CD4-positive, alpha-beta T cell treated with Interleukin-6 for 4 hours (primary cell): ENCODE measurements around the gene MEAF6.
"Not testable (repeated sequence)": the region's sequence is repeated elsewhere in the genome, so short reads cannot be mapped to it uniquely, and the experiment has no call there.

Source experiments
- DNase-seq: peaks from one replicate; pipeline ENCODE4 v3.0.0-alpha.2; 2020; ENCODE audit warnings: mixed read lengths

MEAF6 gene

DNA sequence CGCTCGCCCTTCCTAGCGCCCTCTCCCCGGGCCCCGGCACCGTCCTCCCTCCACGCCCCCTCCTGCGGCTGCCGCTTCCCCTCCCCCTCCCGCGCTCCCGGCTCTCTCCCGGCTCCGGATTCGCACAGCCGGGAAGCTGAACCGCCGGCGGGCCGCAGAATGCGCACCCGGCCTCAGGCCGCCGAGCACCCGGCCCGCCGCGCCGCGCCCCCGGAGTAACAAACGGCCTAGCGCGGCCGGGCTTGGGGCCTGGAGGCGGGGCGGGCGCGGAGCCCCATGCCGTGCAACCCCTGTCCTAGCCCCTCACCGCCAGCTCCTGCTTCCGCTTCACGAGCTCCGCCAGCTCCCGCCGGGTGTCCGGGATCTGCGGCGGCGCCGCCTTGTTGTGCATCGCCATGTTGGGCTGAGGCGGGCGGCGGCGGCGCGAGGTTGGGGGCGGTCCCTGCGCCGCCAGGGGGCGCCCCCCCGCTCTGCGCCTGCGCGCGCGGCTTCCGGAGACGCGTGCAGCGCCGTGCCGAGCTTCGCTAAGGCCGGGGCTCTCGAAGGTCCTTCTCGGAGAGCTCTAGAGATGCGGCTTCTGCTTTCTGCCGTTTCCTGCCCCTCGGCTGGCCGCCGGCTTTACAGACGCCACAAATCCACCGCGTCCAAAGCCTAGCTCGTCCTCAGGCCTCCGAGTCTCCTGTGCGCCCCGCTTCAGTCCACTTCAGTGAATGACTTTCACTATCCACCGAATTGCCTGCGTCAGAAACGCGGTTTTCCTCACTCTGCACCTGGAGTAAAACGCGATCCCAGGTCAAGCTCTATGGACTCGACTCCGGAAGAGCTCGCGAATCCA lies at the start of gene MEAF6:
Gene MEAF6 (minus strand): TSS at position 417 of the 835 bp plus-strand sequence. CDS start 20 bp downstream, at position 397.
- peak; percentile 88 for DNase-seq

DNA sequence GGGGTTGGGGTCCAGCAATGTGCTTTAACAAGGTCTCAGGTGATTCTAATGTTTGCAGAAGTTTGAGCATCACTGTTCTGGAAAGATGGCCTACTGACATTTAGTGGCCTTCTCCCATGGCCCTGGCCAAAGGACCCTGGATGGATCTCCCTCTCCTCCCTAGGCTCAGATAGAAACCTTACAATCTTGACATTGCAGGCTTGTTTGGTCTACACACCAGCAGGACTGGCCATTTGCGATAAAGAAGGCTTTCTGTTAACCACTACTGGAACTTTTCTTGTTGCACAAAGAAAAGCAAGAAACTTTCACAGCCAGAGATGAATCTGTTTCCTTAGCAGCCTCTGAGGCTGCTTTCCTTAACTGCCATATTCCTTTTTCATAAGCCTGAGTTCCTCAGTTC lies 48.4 kb upstream of the MEAF6 start:
- no peak for DNase-seq

DNA sequence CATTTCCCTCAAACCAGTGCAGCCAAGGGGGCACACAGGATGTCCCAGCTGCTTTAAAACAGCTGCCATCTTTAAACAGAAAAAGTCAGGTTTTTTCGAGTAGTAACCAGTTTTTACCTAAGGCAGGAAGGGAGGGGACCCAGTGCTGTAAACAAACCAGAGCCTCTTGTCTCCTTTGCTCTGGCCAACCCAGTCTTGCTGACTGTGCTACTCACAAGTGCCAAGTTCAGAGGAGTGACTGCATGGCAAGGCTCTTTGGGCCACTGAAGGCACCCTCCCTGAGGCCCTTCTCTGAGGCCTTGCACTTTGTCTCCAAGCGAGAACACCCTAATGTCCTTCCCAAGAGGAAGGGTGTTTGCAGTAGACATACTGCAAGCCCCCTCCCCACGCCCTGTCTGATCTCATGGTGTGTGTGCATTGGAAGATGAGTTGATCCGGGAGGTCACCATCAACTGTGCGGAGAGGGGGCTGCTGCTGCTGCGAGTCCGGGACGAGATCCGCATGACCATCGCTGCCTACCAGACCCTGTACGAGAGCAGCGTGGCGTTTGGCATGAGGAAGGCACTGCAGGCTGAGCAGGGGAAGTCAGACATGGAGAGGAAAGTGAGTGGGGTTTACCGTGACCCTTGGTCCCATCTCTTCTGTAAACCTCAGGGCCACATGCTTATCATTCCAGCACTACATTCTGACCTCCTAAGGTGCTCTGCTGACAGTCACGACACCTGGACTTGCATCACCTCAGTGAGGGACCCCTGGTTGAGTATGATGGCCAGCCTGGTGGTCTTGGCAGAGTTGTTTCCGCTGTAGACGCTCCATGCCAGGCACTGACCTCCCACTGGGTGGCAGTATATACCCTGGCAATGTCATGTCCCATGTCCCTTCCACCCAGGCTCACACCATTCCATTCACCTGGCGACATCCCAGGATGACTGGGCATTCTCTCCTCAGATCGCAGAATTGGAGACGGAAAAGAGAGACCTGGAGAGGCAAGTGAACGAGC lies 46.9 kb upstream of the MEAF6 start:
- DNase-seq, result peak; percentile 35

DNA sequence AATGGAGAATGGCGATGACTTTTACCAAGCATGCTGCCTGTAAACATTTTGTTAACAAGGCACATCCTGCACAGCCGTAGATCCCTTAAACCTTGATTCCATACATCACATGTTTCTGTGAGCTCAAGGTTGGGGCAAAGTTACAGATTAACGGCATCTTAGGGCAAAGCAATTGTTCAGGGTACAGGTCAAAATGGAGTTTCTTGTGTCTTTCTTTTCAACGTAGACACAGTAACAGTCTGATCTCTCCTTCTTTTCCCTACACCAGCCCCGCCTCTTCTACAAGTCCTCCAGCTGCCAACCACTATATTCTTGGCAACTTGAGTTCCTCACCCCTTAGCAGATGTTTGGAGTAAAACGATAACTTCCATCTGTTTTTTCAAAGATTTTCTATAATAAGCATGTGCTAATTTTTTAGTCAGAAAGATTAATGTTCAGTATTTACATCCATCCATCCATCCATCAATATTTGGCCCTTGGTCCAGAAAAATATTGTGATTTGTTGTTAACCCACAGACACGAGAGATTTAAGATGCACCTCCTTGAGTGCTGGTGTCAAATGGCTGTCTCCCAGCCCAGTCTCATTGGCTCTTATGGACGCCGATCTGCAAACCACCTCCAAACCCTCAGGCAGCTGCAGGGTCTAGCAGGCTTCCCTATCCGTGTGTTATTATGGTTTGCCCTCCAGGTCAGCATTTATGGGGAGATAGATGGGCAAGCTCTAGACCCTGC lies 46.0 kb upstream of the MEAF6 start:
- DNase-seq, result no peak

DNA sequence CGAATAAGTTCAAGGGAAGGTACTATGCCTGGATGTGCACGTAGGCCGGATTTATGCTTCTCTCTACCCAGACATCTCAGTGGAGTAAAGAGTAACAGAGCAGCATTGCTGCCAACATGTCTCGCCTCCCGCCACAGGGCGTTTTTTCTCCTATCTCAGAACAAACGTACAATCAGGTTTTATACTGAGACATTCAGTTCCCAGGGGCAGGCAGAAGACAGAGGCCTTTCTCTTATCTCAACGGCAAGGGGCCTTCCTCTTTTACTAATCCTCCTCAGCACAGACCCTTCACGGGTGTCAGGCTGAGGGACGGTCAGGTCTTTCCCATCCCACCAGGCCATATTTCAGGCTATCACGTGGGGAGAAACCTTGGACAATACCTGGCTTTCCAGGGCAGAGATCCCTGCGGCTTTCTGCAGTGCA lies 45.4 kb upstream of the MEAF6 start:
- DNase-seq, result not testable (repeated sequence)

DNA sequence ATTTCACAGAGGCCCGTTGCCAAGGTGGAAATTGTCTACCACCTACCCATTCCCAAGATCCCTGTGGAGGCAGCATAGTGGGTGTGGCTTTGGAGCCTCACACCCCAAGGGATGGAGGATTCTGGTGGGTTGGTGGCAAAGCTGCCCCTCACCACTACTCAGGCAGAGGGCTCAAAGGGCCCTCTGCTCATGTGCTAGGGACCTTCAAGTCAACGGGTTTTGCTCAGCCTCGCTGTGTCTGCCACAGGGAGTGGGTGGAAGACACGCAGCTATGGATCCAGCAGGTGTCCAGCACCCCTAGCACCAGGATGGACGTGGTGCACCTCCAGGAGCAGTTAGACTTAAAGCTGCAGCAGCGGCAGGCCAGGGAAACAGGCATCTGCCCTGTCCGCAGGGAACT lies 44.5 kb upstream of the MEAF6 start:
- DNase-seq, result no peak

DNA sequence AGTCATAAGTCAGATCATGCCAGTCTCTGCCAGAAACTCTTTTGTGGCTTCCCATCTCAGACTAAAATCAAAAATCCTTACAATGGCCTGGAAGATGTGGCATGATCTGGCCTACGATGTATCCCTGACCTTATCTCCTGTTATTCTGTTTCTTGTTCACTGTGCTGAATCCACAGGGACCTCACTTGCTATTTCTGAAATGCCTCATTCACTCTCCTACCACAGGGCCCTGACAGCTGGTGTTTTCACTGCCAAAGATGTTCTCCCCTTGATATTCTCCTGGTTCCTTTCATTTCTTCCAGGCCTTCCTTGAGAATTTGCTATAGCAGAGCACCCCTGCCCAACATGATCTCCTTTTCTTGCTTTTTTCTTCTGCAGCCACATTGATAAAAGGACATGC lies 43.8 kb upstream of the MEAF6 start:
- DNase-seq, result no peak

DNA sequence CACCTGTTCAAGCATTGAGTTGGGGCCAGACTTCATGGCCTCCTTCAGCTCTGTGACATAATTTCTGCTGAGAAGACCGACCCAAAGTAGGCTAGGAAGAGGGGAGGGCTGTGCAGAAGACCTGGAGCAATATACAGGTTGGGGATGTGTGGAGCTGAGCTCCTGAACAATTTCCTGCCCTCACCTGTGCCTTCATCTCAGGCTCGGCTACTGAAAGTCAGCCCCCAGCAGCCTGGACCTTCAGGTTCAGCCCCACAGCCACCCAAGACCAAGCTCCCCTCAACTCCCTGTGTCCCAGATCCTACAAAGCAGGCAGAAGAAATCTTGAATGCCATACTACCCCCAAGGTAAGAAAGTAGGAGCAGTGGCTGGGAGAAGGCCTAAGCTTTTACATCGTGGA lies 42.8 kb upstream of the MEAF6 start:
- DNase-seq, result no peak

DNA sequence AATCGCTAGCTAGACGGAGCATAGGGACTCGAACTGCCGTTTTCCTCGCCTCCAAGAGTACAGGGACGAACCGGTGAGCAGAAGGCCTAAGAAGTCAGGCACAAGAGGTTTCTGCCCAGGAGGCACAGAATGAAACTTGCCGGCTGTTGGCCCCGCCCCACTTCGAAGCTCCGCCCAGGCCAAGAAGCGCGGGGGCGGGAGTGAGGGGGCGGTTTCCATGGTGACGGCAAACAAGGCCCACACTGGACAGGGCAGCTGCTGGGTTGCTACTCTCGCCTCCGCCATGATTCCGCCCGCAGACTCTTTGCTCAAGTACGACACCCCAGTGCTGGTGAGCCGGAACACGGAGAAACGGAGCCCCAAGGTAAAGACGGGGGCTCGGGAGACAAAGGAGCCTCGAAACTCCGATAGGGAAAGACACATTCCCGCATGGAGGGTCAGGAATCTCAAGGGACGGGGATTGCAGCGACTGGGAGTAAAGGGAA lies 42.2 kb upstream of the MEAF6 start, which contains the start of gene DNALI1:
Gene DNALI1 (plus strand): TSS at position 229 of the 485 bp plus-strand sequence. CDS start 55 bp downstream, at position 284.
- DNase-seq, result peak; percentile 7

DNA sequence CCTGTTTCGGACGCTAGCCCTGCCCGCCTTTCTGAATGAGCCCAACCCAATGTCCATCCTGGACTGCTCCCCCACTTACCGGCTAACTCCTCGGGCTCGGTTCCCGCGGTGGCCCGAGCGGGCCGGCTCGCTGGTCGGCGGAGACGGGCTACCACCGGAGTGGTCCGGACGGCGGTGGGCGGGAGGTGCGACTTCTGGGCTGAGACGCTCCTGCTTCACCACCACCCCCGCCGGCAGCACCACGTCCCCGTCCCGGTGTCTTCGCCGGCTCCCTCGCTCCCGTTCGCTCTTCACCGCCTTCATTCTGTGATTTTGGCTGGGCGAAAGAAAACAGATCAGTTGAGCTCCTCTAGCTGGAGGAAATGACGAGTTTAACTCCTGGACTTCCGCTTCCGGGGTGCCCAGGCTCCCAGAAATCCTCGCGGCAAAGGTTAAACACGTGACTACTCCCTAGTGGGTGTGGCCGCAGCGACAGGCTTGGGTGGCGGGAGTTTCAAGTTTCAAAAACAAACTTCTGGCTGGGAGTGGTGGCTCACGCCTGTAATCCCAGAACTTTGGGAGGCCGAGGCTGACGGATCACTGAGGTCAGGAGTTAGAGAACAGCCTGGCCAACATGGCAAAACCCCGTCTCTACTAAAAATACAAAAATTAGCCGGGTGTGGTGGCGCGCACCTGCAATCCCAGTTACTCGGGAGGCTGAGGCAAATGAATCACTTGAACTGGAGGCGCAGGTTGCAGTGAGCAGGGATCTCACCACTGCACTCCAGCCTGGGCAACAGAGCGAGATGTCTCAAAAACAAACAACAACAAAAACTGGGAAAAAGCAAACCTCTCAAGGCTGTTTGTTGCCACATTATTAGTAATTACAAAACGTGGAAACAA lies 39.6 kb upstream of the MEAF6 start, which contains the start of gene SNIP1:
Gene SNIP1 (minus strand): TSS at position 367 of the 882 bp plus-strand sequence. CDS start 64 bp downstream, at position 303.
- DNase-seq, result peak; percentile 92

DNA sequence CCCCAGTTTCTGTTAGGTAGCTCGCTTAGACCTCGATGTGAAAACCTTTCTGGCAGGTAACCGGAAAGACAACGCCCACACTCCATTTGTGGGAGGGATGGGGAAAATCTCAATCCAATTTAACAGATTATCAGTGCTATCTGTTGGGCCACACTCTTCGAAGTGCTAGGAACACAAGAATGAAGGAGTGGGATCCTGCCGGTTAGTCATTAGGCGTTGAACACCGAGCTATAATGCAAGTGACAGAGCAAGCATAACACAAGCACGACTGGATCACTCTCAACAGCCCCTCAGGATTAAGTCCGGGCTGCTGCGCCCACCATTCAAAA lies 39.0 kb upstream of the MEAF6 start:
- DNase-seq, result no peak

DNA sequence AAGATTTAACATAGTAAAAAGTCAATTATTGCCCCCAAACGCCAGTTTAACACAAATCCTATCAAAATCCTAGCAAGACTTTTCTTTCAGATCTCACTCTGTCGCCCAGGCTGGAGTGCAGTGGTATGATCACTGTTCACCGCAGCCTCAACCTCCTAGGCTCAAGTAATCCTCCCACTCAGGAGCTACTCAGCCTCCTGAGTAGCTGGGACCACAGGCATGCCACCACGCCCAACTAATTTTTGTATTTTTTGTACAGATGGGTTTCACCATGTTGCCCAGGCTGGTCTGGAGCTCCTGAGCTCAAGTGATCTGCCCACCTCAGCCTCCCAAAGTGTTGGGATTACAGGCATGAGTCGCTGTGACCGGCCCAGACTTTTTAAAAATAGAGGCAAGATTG lies 34.8 kb upstream of the MEAF6 start:
- DNase-seq, result no peak

DNA sequence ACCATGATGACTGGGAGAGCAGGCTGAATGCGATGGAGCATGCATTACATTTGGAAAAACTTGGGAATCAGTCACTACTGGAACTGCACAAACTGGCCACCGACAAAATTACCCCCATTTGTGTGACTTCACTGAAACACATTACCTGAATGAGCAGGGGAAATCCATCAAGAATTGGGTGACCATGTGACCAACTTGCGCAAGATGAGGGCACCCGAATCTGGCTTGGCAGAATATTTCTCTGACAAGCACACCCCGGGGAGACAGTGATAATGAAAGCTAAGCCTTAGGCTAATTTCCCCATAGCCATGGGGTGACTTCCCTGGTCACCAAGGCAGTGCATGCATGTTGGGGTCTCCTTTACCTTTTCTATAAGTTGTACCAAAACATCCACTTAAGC lies 30.5 kb upstream of the MEAF6 start:
- no peak for DNase-seq

DNA sequence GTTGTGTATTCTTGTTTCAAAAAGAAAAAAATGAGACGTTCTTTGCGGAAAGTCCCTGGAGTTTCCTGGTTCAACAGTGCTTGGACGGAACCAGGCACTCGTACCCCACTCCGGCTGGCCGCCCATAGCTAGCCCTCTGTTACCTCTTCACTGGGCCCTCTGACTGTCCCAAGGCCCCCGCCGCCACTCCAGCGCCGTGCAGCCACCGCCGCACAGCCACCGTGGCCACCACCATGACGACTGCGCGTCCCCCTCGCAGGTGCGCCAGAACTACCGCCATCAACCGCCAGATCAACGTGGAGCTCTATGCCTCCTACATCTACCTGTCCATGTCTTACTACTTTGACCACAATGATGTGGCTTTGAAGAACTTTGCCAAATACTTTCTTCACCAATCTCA lies 30.0 kb upstream of the MEAF6 start:
- DNase-seq, result no peak

DNA sequence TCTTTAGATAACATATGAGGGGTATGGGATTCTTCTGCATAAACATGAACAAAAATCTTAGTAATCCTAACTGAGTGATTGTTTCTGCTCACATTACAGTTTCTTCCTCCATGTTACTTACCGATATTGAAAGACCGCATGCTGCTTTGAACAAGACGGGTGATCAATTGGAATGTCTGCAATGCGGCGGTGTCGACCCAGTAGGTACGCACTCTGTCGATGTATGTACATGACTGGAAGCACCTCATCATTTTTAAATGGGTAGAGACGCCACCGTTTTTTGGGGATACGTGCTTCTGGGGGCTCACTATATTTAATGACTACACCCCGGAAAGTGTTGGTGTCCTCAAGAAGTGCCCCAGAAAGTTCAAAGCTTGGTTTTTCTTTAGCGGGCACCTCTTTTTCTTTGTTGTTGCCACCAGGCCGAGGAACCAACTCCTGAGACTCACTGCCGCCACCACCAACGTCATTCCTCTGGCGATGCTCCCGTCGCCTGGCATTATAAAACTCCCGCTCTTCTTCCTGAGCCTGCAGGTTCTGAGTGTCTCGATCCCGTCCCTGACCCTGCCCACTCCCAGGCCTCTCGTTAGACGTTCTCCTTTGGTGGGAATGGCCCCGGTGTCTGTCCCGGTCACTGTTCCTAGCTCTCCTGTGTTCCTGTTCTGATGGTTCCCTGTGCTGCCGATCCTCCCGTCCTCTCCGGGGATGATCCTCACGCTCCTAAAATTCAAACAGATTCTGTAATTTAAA lies 25.6 kb upstream of the MEAF6 start:
- DNase-seq, result no peak

DNA sequence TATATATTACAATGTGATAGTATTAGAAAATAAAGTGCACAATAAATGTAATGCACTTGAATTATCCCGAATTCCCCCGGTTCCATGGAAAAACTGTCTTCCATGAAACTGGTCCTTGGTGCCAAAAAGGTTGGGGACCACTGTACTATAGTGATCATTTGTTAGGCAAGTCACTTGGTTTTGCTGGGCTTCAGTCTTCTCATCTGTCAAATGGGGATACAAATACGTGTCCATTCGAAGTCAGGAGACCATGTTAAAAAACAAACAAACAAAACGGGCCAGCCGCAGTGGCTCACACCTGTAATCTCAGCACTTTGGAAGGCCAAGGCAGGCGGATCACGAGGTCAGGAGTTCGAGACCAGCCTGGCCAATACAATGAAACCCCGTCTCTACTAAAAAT lies 24.6 kb upstream of the MEAF6 start:
- not testable (repeated sequence) for DNase-seq

DNA sequence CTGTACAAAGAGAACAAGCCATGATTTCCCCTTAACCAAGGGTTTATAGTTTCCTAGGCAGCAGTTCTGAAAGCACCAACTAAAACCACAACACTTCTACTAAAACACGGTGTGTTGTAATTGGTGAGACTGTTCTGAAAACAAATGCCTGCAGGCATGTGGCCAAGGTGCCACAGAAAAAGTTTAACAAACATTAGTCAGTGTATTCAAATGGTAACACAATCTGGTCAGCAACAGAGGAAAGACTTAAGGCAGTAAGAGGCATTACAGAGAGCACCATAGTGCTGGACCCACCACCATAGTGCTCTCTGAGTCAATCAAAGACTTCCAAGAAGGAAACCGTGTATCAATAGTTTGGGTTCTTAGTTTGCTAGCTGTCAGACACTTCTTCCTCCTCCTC lies 22.8 kb upstream of the MEAF6 start:
- no peak for DNase-seq

DNA sequence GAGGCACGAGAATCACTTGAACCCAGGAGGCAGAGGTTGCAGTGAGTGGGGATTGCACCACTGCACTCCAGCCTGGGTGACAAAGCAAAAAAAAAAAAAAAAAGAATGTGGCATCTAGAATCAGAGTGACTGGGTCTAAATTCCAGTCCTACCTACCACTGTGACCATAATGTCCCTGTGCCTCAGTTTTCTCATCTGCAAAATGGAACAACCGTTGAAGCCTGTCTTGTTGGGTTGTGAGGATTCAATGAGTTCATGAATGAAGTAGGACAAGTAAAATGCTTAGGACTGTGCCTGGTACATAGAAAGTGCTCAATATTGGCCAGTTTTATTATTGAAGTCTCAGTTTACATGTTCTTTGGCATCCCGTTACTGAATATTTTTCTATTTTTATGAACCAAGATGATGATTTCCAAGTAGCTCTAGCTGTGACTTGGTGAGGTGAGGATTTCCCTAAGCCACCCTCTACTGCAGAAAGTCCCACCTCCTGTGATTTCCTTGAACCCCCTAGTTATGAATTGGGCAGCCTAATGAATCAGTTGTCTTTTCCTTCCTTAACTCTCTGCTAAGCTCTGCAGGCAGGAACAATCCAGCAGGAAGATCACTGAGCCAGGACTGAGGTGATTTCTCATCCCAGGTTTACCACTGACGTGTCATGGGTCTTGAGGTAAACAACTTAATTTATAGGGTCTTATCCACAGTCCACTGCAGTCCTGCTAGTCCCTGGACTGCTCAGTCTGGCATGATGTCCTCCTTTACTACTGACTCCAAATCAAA lies 18.9 kb upstream of the MEAF6 start:
- DNase-seq, result no peak

DNA sequence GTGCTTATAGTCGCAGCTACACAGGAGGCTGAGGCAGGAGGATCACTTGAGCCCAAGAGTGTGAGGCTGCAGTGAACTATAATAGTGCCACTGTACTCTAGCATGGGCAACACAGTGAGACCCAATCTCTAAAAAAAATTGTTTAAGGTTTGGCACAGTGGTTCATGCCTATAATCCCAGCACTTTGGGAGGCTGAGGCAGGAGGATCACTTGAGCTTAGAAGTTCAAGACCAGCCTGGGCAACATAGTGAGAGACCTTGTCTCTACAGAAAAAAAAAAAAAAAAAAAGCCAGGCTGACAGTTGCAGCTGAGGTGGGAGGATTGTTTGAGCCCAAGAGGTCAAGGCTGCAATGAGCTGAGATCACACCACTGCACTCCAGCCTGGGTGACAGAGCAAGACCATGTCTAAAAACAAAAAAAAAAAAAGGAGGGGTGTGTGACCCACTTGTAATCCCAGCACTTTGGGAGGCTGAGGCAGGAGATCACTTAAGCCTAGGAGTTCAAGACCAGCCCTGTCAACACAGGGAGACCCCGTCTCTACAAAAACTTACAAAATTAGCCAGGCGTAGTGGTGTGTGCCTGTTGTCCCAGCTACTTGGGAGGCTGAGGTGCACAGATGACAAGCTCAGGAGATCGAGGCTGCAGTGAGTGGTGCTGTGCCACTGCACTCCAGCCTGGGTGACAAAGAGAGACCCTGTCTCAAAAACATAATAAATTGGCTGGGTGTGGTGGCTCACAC lies 18.0 kb upstream of the MEAF6 start:
- DNase-seq, result not testable (repeated sequence)
